GM10266 (cell line): ENCODE data around the gene PRRX1.

Source experiments
- DNase-seq: peaks from one replicate; pipeline ENCODE4 v3.0.0; 2012; ENCODE audit errors: extremely low spot score
- TF ChIP-seq, protein P1 (sequence below): IDR thresholded peaks from 2 replicates; pipeline ENCODE4 v1.5.1; 2012; ENCODE audit warnings: mild to moderate bottlenecking, low read depth; ENCODE audit not compliant: control insufficient read depth, insufficient read depth; ENCODE audit errors: missing control alignments

The PRRX1 gene

GRCh38 chr1:170692866-170693575, 29.1 kb downstream of the PRRX1 start:
- DNase-seq, result no peak
- TF ChIP-seq, protein P1, sequence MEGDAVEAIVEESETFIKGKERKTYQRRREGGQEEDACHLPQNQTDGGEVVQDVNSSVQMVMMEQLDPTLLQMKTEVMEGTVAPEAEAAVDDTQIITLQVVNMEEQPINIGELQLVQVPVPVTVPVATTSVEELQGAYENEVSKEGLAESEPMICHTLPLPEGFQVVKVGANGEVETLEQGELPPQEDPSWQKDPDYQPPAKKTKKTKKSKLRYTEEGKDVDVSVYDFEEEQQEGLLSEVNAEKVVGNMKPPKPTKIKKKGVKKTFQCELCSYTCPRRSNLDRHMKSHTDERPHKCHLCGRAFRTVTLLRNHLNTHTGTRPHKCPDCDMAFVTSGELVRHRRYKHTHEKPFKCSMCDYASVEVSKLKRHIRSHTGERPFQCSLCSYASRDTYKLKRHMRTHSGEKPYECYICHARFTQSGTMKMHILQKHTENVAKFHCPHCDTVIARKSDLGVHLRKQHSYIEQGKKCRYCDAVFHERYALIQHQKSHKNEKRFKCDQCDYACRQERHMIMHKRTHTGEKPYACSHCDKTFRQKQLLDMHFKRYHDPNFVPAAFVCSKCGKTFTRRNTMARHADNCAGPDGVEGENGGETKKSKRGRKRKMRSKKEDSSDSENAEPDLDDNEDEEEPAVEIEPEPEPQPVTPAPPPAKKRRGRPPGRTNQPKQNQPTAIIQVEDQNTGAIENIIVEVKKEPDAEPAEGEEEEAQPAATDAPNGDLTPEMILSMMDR, result no peak

DNA sequence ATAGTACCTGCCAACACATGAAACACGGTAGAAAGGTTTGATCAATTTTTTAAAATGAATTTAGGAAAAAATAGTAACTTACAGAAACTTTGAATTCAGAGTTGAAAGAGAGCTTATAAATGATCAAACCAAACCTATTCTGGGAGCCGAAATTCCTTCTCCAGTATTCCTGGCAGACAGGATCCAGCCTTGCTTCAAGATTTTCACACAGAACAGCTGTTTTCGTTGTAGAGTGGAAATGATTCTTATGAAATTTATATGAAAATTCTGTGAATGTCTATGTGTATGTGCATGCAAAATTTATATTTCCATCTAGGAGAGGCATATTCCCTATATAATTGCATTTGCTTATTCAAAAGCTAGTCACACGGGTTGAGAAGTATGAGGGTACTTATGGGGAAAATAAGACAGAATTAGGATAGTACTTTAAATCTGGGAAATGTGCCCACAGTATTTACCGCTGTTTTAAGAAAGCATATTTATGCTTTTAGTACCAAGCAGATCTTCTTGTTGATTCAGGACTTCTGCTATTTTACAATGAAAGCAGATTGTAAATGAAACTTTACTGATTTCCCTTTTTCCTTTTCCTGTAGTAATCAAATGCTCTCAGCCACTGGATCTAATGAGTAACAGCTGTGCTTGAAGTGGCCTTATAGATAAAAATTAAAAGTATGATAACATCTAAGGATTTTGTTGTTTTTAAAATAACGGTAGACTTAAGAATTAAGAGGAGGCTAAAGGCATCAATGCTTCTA, 30.4 kb downstream of the PRRX1 start:
- DNase-seq, result no peak
- TF ChIP-seq, protein P1, result no peak

DNA sequence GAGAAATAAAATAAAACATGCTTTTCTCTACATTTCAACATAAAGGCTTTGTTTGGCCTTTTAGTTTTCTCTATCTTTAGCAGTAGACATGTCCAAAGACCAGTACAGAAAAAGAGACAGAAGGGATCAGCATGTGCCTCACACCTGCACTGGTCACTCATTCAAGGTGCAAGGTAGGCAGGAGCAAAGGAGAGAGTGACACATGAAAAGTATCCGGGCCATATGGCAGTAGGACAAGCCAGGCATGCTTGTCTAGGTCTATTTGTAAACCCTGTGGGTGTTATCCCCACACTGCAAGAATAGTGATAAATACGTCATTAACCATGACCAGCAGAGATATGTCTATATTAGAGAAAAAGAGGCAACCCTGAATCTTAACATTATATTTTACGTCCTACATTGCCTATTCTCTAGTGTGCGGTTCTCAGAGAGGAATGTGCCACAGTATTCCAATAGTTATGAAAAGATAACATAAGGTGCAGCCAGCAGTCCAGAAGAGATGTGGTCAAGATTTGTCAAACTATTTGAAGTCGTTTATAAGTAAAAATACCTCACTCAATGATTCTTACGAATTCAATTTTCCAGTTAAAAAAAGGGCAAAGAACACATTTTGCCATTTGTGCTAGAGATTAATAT, 32.1 kb downstream of the PRRX1 start:
- TF ChIP-seq, protein P1, result no peak

DNA sequence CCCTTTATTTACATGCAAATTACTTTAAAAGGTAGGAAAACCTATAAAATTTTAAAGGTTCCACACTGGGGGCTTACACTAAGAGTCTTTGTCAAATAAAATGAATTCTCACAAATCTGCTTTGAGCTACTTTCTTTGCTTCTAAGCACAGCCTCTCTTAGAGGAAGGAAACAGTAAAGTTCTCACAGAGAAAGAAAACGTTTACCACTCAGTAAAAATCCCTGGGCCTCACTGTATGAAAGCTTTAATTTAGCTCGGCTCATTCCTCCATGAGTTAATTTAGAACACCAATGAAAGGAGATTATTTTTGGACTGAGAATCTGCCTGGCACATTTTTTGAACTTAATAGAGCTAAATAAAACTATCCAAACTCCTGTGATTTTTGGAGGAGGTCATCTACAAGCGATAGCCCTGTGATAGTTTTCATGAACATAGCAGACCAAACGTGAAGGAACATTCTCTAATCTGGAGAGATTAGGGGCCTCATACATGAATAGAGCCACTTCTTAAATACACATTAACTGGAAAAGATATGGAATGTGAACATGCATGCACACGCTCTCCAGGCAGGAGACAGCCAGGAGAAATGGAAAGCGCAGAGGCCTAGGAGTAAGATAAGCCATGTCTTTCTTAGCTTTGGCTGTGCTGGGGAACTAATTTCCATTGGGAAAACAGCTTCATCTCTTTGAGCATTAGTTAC, 32.8 kb downstream of the PRRX1 start:
- TF ChIP-seq, protein P1, result no peak
- DNase-seq, result no peak

More for the DNA sequence above, 32.1 kb downstream of the PRRX1 start:
- DNase-seq, result no peak

DNA sequence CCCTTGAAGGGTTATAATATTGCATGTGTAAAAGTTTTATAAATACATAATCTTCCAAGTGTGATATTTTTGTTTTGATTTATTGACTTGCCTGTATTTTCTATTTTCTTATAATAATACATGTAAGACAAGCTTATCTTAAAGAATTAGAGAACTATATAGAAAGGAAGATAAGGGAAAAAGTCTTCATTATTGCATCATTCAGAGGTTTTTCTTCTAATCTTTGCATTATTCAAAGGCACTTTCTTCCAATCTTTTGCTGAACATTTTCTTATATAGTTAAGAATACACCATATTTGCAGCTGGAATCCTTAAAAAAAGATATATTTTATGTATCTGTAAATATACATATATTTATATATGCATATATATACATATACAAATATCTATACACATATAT, 33.4 kb downstream of the PRRX1 start:
- DNase-seq, result no peak
- TF ChIP-seq, protein P1, result no peak

DNA sequence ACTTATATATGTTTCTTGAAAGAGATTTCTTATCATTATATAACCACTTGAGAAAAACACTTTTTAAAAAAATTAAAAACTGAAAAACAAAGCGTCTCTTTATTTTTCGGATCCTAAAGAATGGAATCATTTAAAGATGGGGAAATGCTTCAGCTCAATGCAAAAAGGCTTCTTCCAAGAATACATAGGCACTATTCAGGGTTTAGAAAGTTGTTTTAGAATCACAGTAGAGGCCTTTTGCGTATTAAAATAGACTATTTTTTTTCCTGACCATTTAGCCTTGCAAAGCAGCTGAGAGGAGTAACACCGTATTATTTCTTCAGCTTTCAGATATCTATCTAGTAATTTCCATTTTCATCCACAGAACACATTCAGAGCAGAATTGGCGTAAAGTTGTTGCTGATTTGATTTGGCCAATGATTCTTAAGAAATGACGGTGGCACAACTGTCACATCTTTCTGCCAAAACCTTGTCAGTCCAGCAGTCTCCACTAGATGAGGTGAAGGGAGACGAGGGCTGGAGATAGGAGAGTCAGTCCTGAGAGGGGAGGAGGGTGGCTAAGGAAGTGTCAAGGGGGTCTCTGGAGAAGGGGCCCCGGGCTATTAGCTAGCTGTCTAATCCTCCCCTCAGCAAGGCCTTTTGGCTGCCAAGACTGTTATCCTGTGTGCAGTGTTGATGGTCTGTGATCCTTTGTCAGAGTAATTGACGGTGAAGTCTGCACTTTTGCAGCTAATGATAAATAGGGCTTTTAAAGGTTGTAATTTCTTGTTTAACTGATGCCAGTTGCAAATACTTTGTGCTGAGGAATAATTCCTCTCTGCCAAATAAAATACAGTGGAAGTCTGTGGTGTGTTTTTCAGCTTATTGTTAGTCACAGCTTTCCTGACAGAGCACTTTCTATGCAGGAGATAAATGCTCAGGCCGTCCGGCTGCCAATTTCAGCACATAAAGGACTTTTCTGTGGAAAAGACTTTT, 34.7 kb downstream of the PRRX1 start:
- TF ChIP-seq, protein P1, result no peak
- DNase-seq, result no peak
